ENCODE data around the gene GPC5. TPM values are rescaled to one million over a fixed set of nuclear protein-coding genes. Genes with fewer than 3 reads are reported as not detected.

Gene GPC5
- total and polyA plus RNA-seq, 3 donors from 2014 or later = 11.5 to 81.8 (median 52.1) TPM

DNA sequence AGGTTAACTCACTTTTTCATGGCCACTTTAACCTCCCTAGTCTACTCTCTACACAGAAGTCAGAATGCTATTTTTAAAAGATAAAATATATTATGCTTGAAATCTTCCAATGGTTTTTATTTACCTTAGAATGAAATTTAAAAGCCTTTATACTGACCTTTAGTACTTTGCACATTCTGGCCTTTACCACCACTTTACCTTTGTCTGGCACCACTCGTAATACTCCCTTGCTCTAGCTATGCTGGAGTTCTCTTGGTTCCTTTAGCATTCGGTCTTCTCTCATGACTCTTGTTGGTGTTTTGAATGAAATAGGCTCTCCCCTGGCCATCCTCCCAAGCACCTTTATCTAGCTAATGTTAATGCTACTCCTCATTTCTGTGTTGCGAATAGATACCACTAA, 310.8 kb downstream of the GPC5 start:
- intact Hi-C loops (cut with DNase I; ENCODE audit: low total_unique reads) = no loop called here
- no peaks in the 10 kb centered on the region for H3K36me3 ChIP-seq (ENCODE audit: low read depth, missing control alignments)
- H3K27ac ChIP-seq = peak overlapping the region; percentile 39 to 41
- WGBS, 2 donors = 58 to 77% methylated on average over 3 of the region's 3 CpGs
- DNase-seq = peak; percentile 27
- no peak overlapping the region for H3K4me3 ChIP-seq
- H3K27me3 ChIP-seq = no peaks in the 10 kb centered on the region
- no peaks in the 10 kb centered on the region for H3K4me1 ChIP-seq
- TF ChIP-seq POLR2A (IDR thresholded peaks at IDR 0.05) (no peak), CTCF (IDR thresholded peaks at IDR 0.05) (no peak)
- H3K9me3 ChIP-seq = no peaks in the 10 kb centered on the region

DNA sequence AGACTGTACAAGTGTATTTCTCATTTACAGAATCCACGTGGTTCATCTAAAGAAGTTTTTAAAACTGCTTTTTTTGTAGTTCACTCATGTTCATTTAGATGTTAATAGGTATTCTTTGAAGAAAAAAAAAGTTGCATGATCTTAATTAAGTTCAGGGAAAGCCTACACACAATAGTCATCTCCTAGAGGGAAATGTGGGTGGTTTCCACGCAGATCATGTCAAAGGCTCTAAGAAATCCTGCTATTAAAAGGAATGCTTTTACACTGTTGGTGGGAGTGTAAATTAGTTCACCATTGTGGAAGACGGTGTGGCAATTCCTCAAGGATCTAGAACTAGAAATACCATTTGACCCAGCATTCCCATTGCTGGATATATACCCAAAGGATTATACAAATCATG, 312.3 kb downstream of the GPC5 start:
- TF ChIP-seq POLR2A (IDR thresholded peaks at IDR 0.05) (no peak), CTCF (IDR thresholded peaks at IDR 0.05) (no peak)
- WGBS, 2 donors = 82 to 84% methylated on average over 3 of the region's 3 CpGs
- intact Hi-C loops (cut with DNase I; ENCODE audit: low total_unique reads) = no loop called here
- no peaks in the 10 kb centered on the region for H3K9me3 ChIP-seq
- no peak overlapping the region for H3K27ac ChIP-seq
- no peak overlapping the region for H3K4me3 ChIP-seq
- no peak for DNase-seq
- no peaks in the 10 kb centered on the region for H3K36me3 ChIP-seq (ENCODE audit: low read depth, missing control alignments)
- no peaks in the 10 kb centered on the region for H3K27me3 ChIP-seq
- H3K4me1 ChIP-seq = no peaks in the 10 kb centered on the region

- H3K9me3 ChIP-seq = no peaks in the 10 kb centered on the region
- no peaks in the 10 kb centered on the region for H3K27me3 ChIP-seq
- H3K27ac ChIP-seq = no peak overlapping the region
- intact Hi-C loops (cut with DNase I; ENCODE audit: low total_unique reads) = no loop called here
- no peak overlapping the region for H3K4me3 ChIP-seq
- no peaks in the 10 kb centered on the region for H3K36me3 ChIP-seq (ENCODE audit: low read depth, missing control alignments)
- TF ChIP-seq CTCF (IDR thresholded peaks at IDR 0.05) = no peak
- TF ChIP-seq POLR2A (IDR thresholded peaks at IDR 0.05) = no peak
- WGBS, 2 donors = 33 to 39% methylated on average over 3 of the region's 3 CpGs
- peak; percentile 37 for DNase-seq
- no peaks in the 10 kb centered on the region for H3K4me1 ChIP-seq
Observed at GRCh38 chr13:91714855-91715254, 316.4 kb downstream of the GPC5 start.

DNA sequence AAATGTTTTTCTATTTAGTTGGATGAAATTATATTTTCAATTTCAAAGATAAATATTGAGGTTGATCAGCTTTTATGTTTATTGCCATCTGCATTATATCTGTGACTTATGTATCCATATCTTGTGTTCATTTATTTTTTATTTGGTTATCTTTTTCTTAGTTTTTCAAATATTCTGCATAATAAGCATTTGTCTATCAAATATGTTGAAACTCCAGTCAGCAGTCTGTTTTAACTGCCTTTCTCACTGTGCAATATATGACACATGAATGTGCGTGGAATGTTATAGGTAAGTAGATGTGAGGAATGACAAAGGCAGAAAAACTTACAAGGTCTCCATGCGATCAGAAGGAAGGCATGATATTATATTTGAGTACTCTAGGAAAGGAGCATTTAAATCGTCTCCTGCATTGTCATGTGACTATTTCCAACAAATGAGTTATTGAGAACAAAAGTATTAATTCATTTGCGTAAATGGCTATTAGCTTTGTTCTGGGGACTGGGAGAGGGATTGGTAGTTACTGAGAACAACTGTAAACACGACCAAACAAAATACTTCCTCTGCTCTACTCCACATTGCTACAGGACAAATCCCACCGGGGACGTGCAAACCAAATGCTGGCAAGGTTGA, 318.1 kb downstream of the GPC5 start:
- WGBS, 2 donors = 79 to 85% methylated on average over 7 of the region's 7 CpGs
- Histone ChIP-seq H3K36me3 (ENCODE audit: low read depth, missing control alignments) (no peaks in the 10 kb centered on the region), H3K9me3 (no peaks in the 10 kb centered on the region), H3K27me3 (no peaks in the 10 kb centered on the region), H3K4me3 (no peak overlapping the region), H3K4me1 (no peaks in the 10 kb centered on the region), H3K27ac (no peak overlapping the region)
- intact Hi-C loops (cut with DNase I; ENCODE audit: low total_unique reads) = no loop called here
- TF ChIP-seq POLR2A (IDR thresholded peaks at IDR 0.05) (no peak), CTCF (IDR thresholded peaks at IDR 0.05) (no peak)
- DNase-seq = no peak

DNA sequence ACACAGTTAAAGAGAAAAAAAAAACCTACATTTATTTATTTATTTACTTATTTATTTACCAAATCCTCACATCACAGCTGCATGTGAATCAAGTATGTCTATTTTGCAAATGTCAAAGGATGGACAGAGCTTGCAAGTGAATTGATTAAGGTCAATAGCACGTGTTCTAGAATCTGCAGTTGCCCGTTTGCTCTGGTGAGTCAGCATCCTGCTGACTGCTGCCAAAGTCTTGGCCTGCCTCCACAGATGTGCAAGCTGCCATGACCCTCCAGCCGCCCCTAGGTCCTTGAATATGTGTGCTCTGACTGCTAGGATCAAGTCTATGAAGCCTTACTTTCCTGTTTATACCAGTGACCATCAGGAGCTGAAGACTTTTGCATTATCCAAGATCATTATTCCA, 320.6 kb downstream of the GPC5 start:
- TF ChIP-seq CTCF (IDR thresholded peaks at IDR 0.05) (no peak), POLR2A (IDR thresholded peaks at IDR 0.05) (no peak)
- H3K27ac ChIP-seq = no peak overlapping the region
- intact Hi-C loops (cut with DNase I; ENCODE audit: low total_unique reads) = no loop called here
- H3K36me3 ChIP-seq (ENCODE audit: low read depth, missing control alignments) = no peaks in the 10 kb centered on the region
- peaks cover 12% of the 10 kb centered on the region for H3K4me1 ChIP-seq
- no peak overlapping the region for H3K4me3 ChIP-seq
- no peaks in the 10 kb centered on the region for H3K27me3 ChIP-seq
- 50 to 64% methylated on average over 3 of the region's 3 CpGs for WGBS, 2 donors
- no peaks in the 10 kb centered on the region for H3K9me3 ChIP-seq
- no peak for DNase-seq

All from testis (tissue), 3 donors.